ENCODE measurements around the gene ZKSCAN4. TPM values are rescaled to one million over a fixed set of nuclear protein-coding genes. Genes with fewer than 3 reads are reported as not detected.

The ZKSCAN4 gene
- total RNA-seq, 1 donor from 2014 or later: 11.1 TPM

GRCh38 chr6:28203201-28203600, 48.9 kb downstream of the ZKSCAN4 start:
- TF ChIP-seq CTCF (IDR thresholded peaks at IDR 0.05): no peak
- CTCF ChIA-PET: no interaction called here
- Mint-ChIP-seq H3K9me3 (peaks cover 14% of the 10 kb centered on the region), H3K36me3 (ENCODE audit: low read depth) (no peaks in the 10 kb centered on the region), H3K4me1 (peaks cover 15% of the 10 kb centered on the region), H3K4me3 (no peak overlapping the region), H3K27me3 (peaks cover 64% of the 10 kb centered on the region), H3K27ac (no peak overlapping the region)
- intact Hi-C loops (cut with micrococcal nuclease): no loop called here
- ATAC-seq (ENCODE audit: low read depth) (no peak), DNase-seq (no peak)
- POLR2A ChIA-PET: no interaction called here

- DNase-seq (no peak), ATAC-seq (ENCODE audit: low read depth) (no peak)
- no peak overlapping the region for H3K4me3 Mint-ChIP-seq
- peaks cover 2% of the 10 kb centered on the region for H3K4me1 Mint-ChIP-seq
- POLR2A ChIA-PET: no interaction called here
- H3K36me3 Mint-ChIP-seq (ENCODE audit: low read depth): peaks cover 5% of the 10 kb centered on the region
- H3K9me3 Mint-ChIP-seq: peaks cover 25% of the 10 kb centered on the region
- intact Hi-C loops (cut with micrococcal nuclease): no loop called here
- CTCF ChIA-PET: no interaction called here
- no peak overlapping the region for H3K27ac Mint-ChIP-seq
- TF ChIP-seq CTCF (IDR thresholded peaks at IDR 0.05): no peak
- H3K27me3 Mint-ChIP-seq: peaks cover 50% of the 10 kb centered on the region
Observed at GRCh38 chr6:28200020-28200419, 52.0 kb downstream of the ZKSCAN4 start.

Other genes with a start within 250 kb of the ZKSCAN4 start
- gene ZNF165, start 171.7 kb downstream of the ZKSCAN4 start, total RNA-seq: 6.0 and 6.3 TPM in 2 replicates
- 10.6 and 12.6 TPM in 2 replicates for gene ZSCAN16, start 127.7 kb downstream of the ZKSCAN4 start, total RNA-seq
- 38.9 and 40.2 TPM in 2 replicates for gene ZKSCAN8, start 110.4 kb downstream of the ZKSCAN4 start, total RNA-seq
- 25.9 and 30.3 TPM in 2 replicates for gene ZSCAN9, start 27.0 kb downstream of the ZKSCAN4 start, total RNA-seq
- 0.29 and 0.35 TPM in 2 replicates for gene NKAPL, start 7.0 kb upstream of the ZKSCAN4 start, total RNA-seq
- gene ZSCAN26, start 14.9 kb upstream of the ZKSCAN4 start, total RNA-seq: 16.0 and 17.8 TPM in 2 replicates
- 1.8 and 1.9 TPM in 2 replicates for gene PGBD1, start 29.3 kb upstream of the ZKSCAN4 start, total RNA-seq
- gene ZSCAN31, start 83.9 kb upstream of the ZKSCAN4 start, total RNA-seq: 1.0 and 3.6 TPM in 2 replicates
- gene ZKSCAN3, start 97.7 kb upstream of the ZKSCAN4 start, total RNA-seq: 5.6 and 6.3 TPM in 2 replicates
- gene ZSCAN12, start 147.5 kb upstream of the ZKSCAN4 start, total RNA-seq: 12.8 and 13.0 TPM in 2 replicates
- 0.18 and 0.49 TPM in 2 replicates for gene ZSCAN23, start 191.2 kb upstream of the ZKSCAN4 start, total RNA-seq

All from activated B cell treated with CpG ODN at 0.5 μM for 24 hours (primary cell).